PC-3 (cell line): ENCODE results near the gene NFAM1. TPM values are rescaled to one million over a fixed set of nuclear protein-coding genes. Genes with fewer than 3 reads are reported as not detected.

Source experiments
- ATAC-seq: fragments of 200-7000 bp; cut with Tn5 transposase; 2 replicates; pipeline ENCODE4 v1.9.1; 2020; ENCODE audit warnings: mild to moderate bottlenecking, moderate library complexity
- BruUV-seq: library from RNA; stranded (reverse); fragments of 400-500 nt; replicated peaks from 2 replicates; lab custom pipeline; 2021; lab: Mats Ljungman, UMichigan
- CTCF ChIA-PET: fragments of 300-600 bp; sonication (Branson Sonifier 250); formaldehyde crosslinking; loops from one replicate; lab custom pipeline; 2022; ENCODE audit warnings: antibody characterized with exemption; lab: Charles Lee
- POLR2A ChIA-PET: fragments of 300-600 bp; sonication (Branson Sonifier 250); formaldehyde crosslinking; loops from one replicate; lab custom pipeline; 2022; ENCODE audit warnings: antibody characterized with exemption; ENCODE audit not compliant: unreplicated experiment; lab: Charles Lee
- DNase-seq: peaks from one replicate; pipeline ENCODE4 v3.0.0-alpha.2; 2015
- H2AFZ ChIP-seq: fragments of 300-600 bp; sonication (generic); 2 replicates; pipeline ENCODE4 v1.6.0; 2016; ENCODE audit warnings: antibody characterized with exemption, low read length
- H3F3A ChIP-seq: fragments of 300-600 bp; sonication (generic); one replicate; pipeline ENCODE4 v1.6.0; 2017; ENCODE audit warnings: antibody characterized with exemption, low read length, control low read depth, mild to moderate bottlenecking; ENCODE audit not compliant: unreplicated experiment
- H3K27ac ChIP-seq: fragments of 300-600 bp; sonication (generic); 2 replicates; pipeline ENCODE4 v1.5.1; 2016; ENCODE audit warnings: mild to moderate bottlenecking, low read length
- H3K27me3 ChIP-seq: fragments of 300-600 bp; sonication (generic); 2 replicates; pipeline ENCODE4 v1.6.1; 2016; ENCODE audit warnings: low read length, mixed read lengths
- H3K36me3 ChIP-seq: fragments of 300-600 bp; sonication (generic); 2 replicates; pipeline ENCODE4 v1.6.1; 2016; ENCODE audit warnings: low read depth, mixed run types, low read length, mixed read lengths
- H3K4me1 ChIP-seq: fragments of 300-600 bp; sonication (generic); 2 replicates; pipeline ENCODE4 v1.5.1; 2016; ENCODE audit warnings: low read length; ENCODE audit not compliant: insufficient read depth
- H3K4me2 ChIP-seq: fragments of 300-600 bp; sonication (generic); 2 replicates; pipeline ENCODE4 v1.6.0; 2016; ENCODE audit warnings: low read length
- H3K4me3 ChIP-seq: fragments of 300-600 bp; sonication (generic); 2 replicates; pipeline ENCODE4 v1.5.1; 2016; ENCODE audit warnings: mild to moderate bottlenecking, low read length, mixed read lengths
- H3K79me2 ChIP-seq: fragments of 300-600 bp; sonication (generic); 2 replicates; pipeline ENCODE4 v1.6.1; 2017; ENCODE audit warnings: low read length, mixed read lengths
- H3K9ac ChIP-seq: fragments of 300-600 bp; sonication (generic); 2 replicates; pipeline ENCODE4 v1.6.0; 2016; ENCODE audit warnings: mild to moderate bottlenecking, low read length
- H3K9me2 ChIP-seq: fragments of 300-600 bp; sonication (generic); replicated peaks from 2 replicates; pipeline ENCODE4 v1.6.1; 2016; ENCODE audit warnings: mixed run types, low read length, mixed read lengths
- H3K9me3 ChIP-seq: fragments of 300-600 bp; sonication (generic); 2 replicates; pipeline ENCODE4 v1.6.1; 2016; ENCODE audit warnings: low read length, mixed read lengths
- H4K20me1 ChIP-seq: fragments of 300-600 bp; sonication (generic); 2 replicates; pipeline ENCODE4 v1.6.1; 2016; ENCODE audit warnings: low read length, mixed read lengths
- CTCF ChIP-seq: fragments of 300-600 bp; sonication (generic); conservative IDR thresholded peaks from 2 replicates; pipeline ENCODE4 v1.5.1; 2017; ENCODE audit warnings: antibody characterized with exemption, low read depth, mild to moderate bottlenecking, low read length
- EZH2 ChIP-seq: fragments of 300-600 bp; sonication (generic); IDR thresholded peaks from one replicate; pipeline ENCODE4 v1.6.1; 2017; ENCODE audit warnings: antibody characterized with exemption, mild to moderate bottlenecking, low read length; ENCODE audit not compliant: unreplicated experiment
- EZH2phosphoT487 ChIP-seq: fragments of 300-600 bp; sonication (generic); IDR thresholded peaks from 2 replicates; pipeline ENCODE4 v1.6.1; 2018; ENCODE audit warnings: mild to moderate bottlenecking, antibody characterized with exemption, low read length, borderline replicate concordance
- intact Hi-C: fragments of 100-400 bp; cut with micrococcal nuclease; formaldehyde crosslinking; loops from 2 replicates; pipeline ENCODE4 v1.9.0; 2023
- total RNA-seq: library from RNA; depleted of rRNA; stranded (reverse); fragments of >200 nt; gene quantifications from 2 replicates; pipeline ENCODE4 v1.2.3, GENCODE V29; 2014

NFAM1 gene
- total RNA-seq, 1 experiment from 2014 or later = 0.11 TPM

GRCh38 chr22:42384506-42384905, 47.7 kb downstream of the NFAM1 start:
- H3K27ac ChIP-seq = no peak overlapping the region
- ChIA-PET POLR2A (no interaction called here), CTCF (no interaction called here)
- H3K27me3 ChIP-seq = no peaks in the 10 kb centered on the region
- DNase-seq (no peak), ATAC-seq (no peak)
- H3K9me3 ChIP-seq = no peaks in the 10 kb centered on the region
- TF ChIP-seq CTCF = no peak
- no peak for TF ChIP-seq EZH2
- no peak for TF ChIP-seq EZH2phosphoT487
- no peaks in the 10 kb centered on the region for H3F3A ChIP-seq
- H3K36me3 ChIP-seq = no peaks in the 10 kb centered on the region
- H3K79me2 ChIP-seq = no peaks in the 10 kb centered on the region
- H3K9ac ChIP-seq = no peak overlapping the region
- H3K4me3 ChIP-seq = no peak overlapping the region
- no peak overlapping the region for H3K4me2 ChIP-seq
- intact Hi-C loops = no loop called here
- no peaks in the 10 kb centered on the region for H3K9me2 ChIP-seq
- no peaks in the 10 kb centered on the region for H4K20me1 ChIP-seq
- no TSS peak for BruUV-seq
- H3K4me1 ChIP-seq = no peaks in the 10 kb centered on the region
- H2AFZ ChIP-seq = no peak overlapping the region

GRCh38 chr22:42383851-42384417, 48.3 kb downstream of the NFAM1 start:
- no TSS peak for BruUV-seq
- H3K27ac ChIP-seq = no peak overlapping the region
- H3K79me2 ChIP-seq = no peaks in the 10 kb centered on the region
- no peak overlapping the region for H3K4me3 ChIP-seq
- H4K20me1 ChIP-seq = no peaks in the 10 kb centered on the region
- no peak overlapping the region for H3K4me2 ChIP-seq
- DNase-seq (no peak), ATAC-seq (no peak)
- H3K27me3 ChIP-seq = no peaks in the 10 kb centered on the region
- ChIA-PET POLR2A (no interaction called here), CTCF (no interaction called here)
- H2AFZ ChIP-seq = no peak overlapping the region
- H3K9ac ChIP-seq = no peak overlapping the region
- no peaks in the 10 kb centered on the region for H3K4me1 ChIP-seq
- H3K9me2 ChIP-seq = no peaks in the 10 kb centered on the region
- H3K9me3 ChIP-seq = no peaks in the 10 kb centered on the region
- TF ChIP-seq EZH2phosphoT487 (no peak), CTCF (no peak), EZH2 (no peak)
- intact Hi-C loops = no loop called here
- H3F3A ChIP-seq = no peaks in the 10 kb centered on the region
- no peaks in the 10 kb centered on the region for H3K36me3 ChIP-seq

- H3K79me2 ChIP-seq = no peaks in the 10 kb centered on the region
- DNase-seq (no peak), ATAC-seq (no peak)
- CTCF ChIA-PET = no interaction called here
- no peaks in the 10 kb centered on the region for H3K9me3 ChIP-seq
- no peak overlapping the region for H3K4me3 ChIP-seq
- no peaks in the 10 kb centered on the region for H3K9me2 ChIP-seq
- no peaks in the 10 kb centered on the region for H3K4me1 ChIP-seq
- H4K20me1 ChIP-seq = no peaks in the 10 kb centered on the region
- H3F3A ChIP-seq = no peaks in the 10 kb centered on the region
- POLR2A ChIA-PET = no interaction called here
- intact Hi-C loops = no loop called here
- no TSS peak for BruUV-seq
- TF ChIP-seq EZH2phosphoT487 (no peak), CTCF (no peak), EZH2 (no peak)
- H2AFZ ChIP-seq = no peak overlapping the region
- H3K36me3 ChIP-seq = no peaks in the 10 kb centered on the region
- no peaks in the 10 kb centered on the region for H3K27me3 ChIP-seq
- no peak overlapping the region for H3K27ac ChIP-seq
- no peak overlapping the region for H3K9ac ChIP-seq
- H3K4me2 ChIP-seq = no peak overlapping the region
Measured at GRCh38 chr22:42383287-42383686, 48.9 kb downstream of the NFAM1 start.
